NCI-H187 treated with DMSO at 0.1 percent for 48 hours (cell line): ENCODE data around the gene NCKIPSD.

ENCODE experiments used
- DNase-seq: peaks from one replicate; lab custom pipeline; 2025; lab: John Stamatoyannopoulos, UW

The NCKIPSD gene

GRCh38 chr3:48678566-48679380 is 6.9 kb downstream of the NCKIPSD start:
- DNase-seq = no peak

DNA sequence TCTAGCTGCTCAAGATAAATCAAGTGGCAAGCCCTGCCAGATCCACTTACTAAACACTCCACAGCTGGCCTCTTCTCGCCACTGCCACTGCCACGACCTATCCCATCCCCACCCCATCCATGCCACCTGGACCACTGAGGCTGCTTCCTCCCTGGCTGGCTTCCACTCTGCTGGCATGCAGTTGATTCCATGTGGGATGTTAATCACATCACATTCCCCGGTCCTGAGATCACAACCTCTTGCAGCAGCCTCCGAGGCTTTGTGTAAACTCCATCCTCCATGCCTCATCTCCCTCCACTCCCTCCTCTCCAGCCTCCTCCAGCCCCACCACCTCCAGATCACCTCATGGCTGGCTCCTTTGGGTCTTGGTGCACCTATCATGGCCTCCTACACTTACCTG is 7.7 kb downstream of the NCKIPSD start:
- DNase-seq = no peak

DNA sequence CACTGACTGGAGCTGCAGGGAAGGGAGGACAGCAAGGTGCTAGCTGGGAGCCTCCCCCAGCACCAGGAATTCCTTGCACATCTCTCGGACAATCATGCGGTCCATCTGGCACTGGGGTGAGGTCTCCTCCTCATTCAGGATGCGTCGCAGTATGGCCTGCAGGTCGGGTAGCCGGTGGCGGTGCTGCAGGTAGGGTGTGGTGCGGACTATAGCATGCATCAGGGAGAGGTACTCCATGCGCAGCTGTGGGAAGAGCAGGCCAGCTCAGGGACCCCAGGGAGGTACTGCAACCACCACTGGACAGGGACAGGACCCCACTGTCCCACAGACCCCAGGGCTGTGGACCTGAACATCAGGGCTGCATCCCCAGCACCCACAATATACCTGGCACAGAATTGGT is 11.2 kb downstream of the NCKIPSD start:
- no peak for DNase-seq

DNA sequence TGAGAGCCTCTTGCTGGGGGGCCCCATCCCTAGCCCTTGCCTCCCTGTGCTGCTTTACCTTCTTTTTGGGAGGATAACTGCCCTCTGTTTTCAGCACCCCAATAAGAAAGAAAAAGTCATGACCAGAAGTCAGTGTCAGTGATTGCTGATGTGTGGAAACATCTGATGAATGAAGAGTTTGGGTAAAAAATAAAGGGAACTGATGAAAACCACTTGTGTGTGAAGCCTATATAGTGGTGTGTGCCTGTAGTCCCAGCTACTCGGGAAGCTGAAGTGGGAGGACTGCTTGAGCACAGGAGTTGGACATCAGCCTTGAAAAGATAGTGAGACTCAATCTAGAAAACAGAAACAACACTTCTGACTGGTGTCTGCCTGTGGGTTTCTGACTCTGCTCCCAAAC is 13.2 kb downstream of the NCKIPSD start:
- DNase-seq = no peak

DNA sequence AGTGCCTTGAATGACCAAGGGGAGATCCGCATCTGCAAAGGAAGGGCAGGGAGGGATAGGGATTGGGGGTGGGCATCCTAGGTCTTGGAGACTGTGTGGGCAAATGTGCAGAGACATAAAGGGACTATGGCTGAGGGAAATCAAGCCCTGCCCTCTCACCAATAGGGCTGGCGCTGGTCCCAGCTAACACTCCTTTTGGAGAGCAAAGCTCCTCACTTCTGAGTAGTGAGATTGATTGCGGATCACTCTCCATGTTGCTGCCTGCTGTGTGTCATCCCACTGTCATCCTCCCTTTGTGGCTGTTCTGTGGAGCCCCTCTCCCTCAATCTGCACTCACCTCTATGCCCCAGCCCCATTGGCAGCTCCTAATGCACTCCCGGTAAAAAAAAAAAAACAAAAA is 20.8 kb downstream of the NCKIPSD start:
- no peak for DNase-seq

- DNase-seq = no peak
Measured at GRCh38 chr3:48664313-48664644, 21.4 kb downstream of the NCKIPSD start.

GRCh38 chr3:48663489-48664312 is 22.0 kb downstream of the NCKIPSD start:
- peak; percentile 86 for DNase-seq

DNA sequence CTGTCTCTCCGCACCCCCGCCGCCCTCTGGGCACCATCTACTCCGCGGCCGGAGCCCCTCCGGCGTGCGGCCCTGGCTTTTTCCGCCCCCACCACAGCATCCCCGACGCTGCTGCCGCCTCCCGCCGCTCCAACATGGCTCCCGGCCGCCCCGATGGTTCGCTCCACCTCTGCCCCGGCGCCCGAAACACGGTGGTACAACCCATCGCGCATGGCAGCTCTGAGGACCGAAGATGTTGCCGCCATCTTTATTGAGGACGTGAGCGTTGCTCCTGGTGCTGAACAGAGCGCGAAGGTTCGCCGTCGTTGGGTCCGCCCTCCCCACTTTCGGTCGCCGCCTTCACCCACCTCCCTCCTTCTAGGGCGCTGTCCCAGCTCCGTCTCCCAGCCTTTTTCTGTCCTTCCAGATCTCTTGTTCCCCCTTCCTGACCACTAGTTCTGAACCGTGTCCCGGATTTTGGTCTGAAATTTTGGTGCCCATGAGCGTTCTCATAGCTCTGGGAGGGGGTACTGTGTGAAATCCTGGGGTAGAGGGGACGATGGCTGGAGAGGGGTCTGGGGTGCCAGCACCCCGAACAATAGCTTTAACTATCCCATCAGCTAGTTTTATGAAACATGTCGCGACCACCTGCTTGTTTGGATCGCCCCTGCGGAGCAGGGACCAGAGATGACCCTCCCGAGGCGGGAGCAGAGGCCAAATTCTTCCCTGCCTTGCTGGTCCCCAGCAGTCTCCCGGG is 22.8 kb downstream of the NCKIPSD start, which contains the start of gene CELSR3:
CELSR3 (minus strand) TSS at position 134 of the 736 bp plus-strand sequence. CDS start 252 bp downstream, outside the sequence.
- peak; percentile 42 for DNase-seq

DNA sequence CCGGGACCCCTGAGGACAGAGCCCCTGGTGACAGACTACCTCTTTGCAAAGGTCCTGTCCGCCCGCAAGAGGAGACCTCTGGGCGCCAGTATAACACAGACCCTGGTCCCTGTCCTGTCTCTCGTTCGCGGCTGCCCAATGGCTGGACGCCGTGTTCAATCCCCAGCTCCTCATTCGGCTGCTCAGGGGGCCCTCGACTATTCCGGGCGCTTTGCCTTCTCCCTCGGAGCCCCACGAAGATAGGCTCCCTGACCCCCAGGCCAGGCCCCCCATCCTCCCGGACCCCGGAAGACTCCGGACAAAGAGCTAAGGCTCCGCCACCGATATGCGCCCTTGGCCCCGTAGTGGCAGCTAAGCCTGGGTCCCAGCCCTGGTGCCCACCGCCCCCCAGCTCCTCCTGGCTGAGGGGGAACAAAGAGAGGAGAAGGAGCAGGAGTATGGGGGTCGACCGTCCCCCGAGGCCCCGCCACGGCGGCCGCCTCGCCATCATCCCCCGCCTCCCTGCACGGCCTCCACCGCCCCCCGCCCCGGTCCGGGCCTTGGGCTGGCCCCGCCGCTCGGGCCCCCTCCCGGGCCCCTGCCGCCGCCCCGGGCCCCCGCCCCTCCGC is 23.5 kb downstream of the NCKIPSD start:
- DNase-seq = no peak

DNA sequence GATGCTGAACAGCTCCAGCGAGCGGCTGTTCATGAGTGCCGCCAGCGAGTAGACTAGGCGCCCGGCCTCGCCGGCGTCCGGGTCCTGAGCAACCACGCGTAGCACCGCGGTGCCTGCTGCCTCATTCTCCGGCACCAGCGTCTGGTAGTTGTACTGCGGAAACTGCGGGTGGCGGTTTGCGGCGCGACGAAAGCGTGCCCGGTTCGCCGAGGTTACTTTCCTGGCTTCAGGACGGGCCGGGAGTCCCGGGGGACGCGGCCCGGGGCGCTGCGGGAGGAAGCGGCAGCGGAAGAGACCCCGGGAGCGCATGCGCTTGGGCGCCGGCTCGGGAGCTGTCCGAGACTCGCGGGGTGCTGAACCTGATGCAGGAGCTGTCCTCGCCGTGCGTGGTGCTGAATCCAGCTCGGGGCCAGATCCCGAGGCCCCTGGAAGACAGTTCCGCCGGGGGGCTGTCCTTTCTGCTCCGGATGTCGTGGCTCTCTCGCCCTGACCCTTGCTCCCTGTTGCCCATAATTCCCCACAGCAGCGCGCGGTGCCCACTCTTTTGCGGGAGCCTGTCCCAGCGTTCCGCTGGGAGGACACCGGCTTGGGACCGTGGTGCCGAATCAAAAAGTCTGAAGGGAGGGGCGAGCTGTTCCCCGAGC is 24.1 kb downstream of the NCKIPSD start:
- no peak for DNase-seq

GRCh38 chr3:48660800-48661400 is 24.8 kb downstream of the NCKIPSD start:
- no peak for DNase-seq

- no peak for DNase-seq
Measured at GRCh38 chr3:48656841-48657281, 28.9 kb downstream of the NCKIPSD start.

DNA sequence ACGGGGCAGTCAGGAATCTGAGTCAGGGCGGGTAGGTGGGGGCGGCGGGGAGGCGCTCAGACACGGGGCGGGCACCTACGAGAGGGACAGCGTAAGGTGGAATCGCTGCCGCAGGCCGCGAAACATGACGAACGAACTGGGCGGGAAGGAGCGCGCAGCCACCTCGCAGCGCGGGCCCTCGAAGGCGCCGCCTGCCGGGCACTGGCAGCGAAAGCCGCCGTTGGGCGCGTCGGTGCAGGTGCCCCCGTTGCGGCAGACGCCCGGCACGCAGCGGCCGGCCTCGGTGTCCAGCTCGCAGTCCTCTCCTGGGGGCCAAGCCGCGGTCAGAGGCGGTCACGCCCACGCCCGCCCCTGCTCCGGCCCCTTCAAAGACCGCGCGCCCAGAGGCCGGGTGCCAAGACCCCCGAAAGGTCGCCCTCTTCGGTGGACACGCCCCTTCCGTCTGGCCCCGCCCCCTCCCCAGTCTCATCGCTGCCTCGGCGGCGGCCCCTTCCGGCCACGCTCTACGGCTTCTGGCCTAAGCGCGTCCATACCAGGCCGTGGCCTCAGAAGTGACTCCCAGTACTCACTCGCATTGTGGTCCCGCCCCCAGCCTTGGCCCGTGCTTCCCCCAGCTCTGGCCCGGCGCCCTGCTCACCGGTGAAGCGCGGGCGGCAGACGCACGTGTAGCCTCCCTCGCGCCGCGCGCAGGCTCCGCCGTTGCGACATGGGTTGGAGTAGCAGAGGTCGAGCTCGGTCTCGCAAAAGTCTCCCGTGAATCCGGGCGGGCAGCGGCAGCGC is 29.5 kb downstream of the NCKIPSD start:
- DNase-seq = no peak

DNA sequence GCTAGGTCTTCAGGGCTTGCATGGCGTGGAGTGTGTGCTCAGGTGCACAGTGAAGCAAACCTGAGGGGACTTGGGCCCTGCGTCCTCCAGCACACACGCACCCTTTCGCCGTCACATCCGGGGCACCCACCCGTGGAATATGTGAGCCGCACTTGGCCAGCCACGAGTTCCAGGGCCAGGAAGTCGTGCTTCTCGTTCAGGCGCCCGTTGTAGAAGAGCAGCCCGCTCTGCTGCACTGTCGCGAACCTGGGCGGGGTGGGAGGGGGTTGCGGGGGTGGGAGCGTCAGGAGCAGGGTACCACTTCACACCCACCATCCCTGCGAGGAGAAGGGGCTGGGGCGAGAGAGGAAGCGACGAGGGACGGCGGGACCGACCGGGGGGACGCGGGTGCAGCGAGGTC is 30.1 kb downstream of the NCKIPSD start:
- DNase-seq = no peak

GRCh38 chr3:48655063-48655462 is 30.7 kb downstream of the NCKIPSD start:
- no peak for DNase-seq

GRCh38 chr3:48652923-48653715 is 32.6 kb downstream of the NCKIPSD start:
- no peak for DNase-seq

- DNase-seq = no peak
Measured at GRCh38 chr3:48651771-48652170, 33.9 kb downstream of the NCKIPSD start.

DNA sequence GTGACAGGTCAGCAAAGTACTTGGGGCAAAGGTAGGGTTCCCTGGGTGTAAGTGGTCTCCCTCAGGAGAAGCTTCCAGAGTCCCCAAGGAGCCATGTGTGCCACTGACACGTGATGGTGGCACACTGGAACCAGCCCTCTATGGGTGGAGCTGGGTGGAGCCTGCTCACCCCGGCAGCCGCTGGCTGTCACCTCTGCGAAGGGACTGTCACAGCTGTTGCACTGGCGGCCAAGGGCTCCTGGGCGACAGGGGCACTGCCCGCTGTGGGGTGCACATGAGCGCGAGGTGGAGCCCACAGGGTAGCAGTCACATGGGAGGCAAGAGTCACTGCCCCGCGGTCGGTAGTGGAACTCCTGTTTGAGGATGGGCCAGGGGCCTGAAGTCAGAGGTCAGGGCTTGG is 35.0 kb downstream of the NCKIPSD start:
- DNase-seq = no peak

DNA sequence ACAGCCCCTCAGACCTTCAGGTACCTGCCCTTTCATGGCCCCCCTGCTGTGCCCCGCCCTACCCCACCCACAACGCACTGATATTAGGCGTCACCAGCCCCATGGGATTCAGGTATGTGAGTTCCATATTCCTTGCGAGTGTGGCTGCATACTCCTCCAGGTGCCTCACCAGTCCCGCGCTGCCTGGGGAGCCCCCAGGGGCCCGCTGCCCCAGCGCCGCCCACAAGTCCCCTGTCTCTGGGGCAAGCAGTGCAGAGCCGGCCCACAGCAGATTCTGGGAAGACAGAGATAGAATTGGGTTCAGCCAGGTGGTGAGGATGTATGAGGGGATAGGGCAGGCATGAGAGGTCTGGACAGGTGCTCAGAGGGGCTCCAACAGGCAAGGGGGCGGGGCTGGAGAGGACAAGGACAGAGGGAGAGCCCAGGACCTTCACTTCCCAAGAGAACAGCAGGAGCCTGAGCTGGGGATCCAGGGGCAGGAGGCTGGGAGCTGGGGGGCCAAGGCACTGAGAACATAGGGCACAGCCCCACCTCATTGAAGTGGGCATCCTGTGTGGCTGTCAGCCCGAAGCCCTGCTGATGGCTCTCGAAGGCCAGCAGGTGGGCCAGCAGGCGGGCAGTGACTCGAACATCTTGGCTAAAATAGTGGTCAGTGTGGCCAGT is 37.4 kb downstream of the NCKIPSD start:
- no peak for DNase-seq
